ENCODE results near the gene GATC.

DNA sequence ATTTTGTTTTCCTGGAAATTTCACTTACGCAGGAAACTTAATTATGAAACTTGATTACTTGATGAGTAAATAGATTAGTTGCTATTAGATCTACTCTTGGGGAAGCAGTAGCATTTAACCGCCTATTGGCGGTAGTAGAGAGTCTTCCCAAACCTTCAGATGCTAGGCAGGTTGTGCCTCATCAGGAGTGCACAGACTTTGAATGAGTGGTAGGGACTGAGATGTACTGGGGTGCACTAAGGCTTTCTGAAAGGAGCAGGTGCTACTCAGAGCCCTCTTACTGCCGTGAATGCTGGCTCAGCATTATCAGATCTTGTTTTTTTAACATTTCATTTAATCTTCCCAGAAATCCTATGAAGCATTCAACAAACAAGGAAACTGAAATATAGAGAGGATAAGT is 7.7 kb downstream of the GATC start:
- TF ChIP-seq, protein P1, sequence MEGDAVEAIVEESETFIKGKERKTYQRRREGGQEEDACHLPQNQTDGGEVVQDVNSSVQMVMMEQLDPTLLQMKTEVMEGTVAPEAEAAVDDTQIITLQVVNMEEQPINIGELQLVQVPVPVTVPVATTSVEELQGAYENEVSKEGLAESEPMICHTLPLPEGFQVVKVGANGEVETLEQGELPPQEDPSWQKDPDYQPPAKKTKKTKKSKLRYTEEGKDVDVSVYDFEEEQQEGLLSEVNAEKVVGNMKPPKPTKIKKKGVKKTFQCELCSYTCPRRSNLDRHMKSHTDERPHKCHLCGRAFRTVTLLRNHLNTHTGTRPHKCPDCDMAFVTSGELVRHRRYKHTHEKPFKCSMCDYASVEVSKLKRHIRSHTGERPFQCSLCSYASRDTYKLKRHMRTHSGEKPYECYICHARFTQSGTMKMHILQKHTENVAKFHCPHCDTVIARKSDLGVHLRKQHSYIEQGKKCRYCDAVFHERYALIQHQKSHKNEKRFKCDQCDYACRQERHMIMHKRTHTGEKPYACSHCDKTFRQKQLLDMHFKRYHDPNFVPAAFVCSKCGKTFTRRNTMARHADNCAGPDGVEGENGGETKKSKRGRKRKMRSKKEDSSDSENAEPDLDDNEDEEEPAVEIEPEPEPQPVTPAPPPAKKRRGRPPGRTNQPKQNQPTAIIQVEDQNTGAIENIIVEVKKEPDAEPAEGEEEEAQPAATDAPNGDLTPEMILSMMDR (IDR thresholded peaks at IDR 0.05; ENCODE audit: borderline replicate concordance, extremely low read depth, low read length, poor library complexity, severe bottlenecking): peak; percentile 78
- TF ChIP-seq EZH2 (IDR thresholded peaks at IDR 0.05; ENCODE audit: borderline replicate concordance, low read depth, low read length, severe bottlenecking): no peak

All from DND-41 (cell line).